ENCODE results near the gene TGFBR3. TPM values are rescaled to one million over a fixed set of nuclear protein-coding genes. Genes with fewer than 3 reads are reported as not detected.

TGFBR3 gene
- total RNA-seq, 6 experiments from 2014 or later, result 5.8 to 21.1 (median 19.0) TPM

DNA sequence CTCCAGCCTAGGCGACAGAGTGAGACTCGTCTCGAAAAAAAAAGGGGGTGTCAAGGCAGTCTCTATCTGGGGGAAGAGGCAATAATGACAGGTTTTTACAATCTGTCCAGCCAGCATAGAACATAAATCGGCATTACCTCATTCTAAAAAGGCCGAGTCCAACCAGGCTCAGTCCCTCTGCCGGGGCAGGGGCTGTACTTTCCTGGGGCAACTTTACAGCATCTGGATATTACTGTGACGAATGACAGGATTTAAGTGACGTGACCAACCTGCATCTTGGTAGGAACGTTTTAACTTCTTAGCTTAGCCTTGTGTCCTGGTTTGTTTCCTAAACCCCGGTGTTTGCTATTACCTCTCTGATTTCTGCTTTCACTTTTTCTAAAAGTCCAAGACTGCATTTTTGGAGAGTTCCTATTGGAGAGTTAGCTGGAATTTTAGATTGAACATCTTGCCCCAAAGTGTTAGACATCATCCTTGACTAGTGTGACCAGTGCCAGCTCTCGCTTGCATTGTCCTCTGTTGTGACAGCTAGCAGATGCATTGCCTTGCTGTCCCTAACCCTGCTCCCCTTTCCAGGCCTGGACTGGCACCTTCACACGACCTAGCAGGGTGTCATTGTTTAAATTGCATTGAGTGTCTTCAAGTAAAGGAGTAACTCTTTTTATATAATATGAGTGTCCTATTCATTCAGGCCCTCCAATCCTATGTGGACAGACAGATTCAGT is 96.5 kb downstream of the TGFBR3 start:
- H3K27me3 Mint-ChIP-seq (ENCODE audit: insufficient read depth), result peaks cover 6% of the 10 kb centered on the region
- H3K4me3 Mint-ChIP-seq, result peak overlapping the region; percentile 1; the same call in 1 of the 2 replicates
- H3K36me3 Mint-ChIP-seq (ENCODE audit: low read depth), result peaks cover 27% of the 10 kb centered on the region; the same call in 1 of the 2 replicates
- H3K9me3 Mint-ChIP-seq, result no peaks in the 10 kb centered on the region
- TF ChIP-seq, protein P1, sequence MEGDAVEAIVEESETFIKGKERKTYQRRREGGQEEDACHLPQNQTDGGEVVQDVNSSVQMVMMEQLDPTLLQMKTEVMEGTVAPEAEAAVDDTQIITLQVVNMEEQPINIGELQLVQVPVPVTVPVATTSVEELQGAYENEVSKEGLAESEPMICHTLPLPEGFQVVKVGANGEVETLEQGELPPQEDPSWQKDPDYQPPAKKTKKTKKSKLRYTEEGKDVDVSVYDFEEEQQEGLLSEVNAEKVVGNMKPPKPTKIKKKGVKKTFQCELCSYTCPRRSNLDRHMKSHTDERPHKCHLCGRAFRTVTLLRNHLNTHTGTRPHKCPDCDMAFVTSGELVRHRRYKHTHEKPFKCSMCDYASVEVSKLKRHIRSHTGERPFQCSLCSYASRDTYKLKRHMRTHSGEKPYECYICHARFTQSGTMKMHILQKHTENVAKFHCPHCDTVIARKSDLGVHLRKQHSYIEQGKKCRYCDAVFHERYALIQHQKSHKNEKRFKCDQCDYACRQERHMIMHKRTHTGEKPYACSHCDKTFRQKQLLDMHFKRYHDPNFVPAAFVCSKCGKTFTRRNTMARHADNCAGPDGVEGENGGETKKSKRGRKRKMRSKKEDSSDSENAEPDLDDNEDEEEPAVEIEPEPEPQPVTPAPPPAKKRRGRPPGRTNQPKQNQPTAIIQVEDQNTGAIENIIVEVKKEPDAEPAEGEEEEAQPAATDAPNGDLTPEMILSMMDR (IDR thresholded peaks at IDR 0.05), result no peak
- H3K27ac Mint-ChIP-seq, result no peak overlapping the region; the same call in 1 of the 2 replicates
- peaks cover 59% of the 10 kb centered on the region for H3K4me1 Mint-ChIP-seq (ENCODE audit: low read depth)
- no peak for DNase-seq

GRCh38 chr1:91787919-91788318 is 98.0 kb downstream of the TGFBR3 start:
- no peak overlapping the region for H3K27ac Mint-ChIP-seq
- no peak for DNase-seq
- no peak overlapping the region for H3K4me3 Mint-ChIP-seq
- no peaks in the 10 kb centered on the region for H3K9me3 Mint-ChIP-seq
- TF ChIP-seq, protein P1 (IDR thresholded peaks at IDR 0.05), result no peak
- H3K27me3 Mint-ChIP-seq (ENCODE audit: insufficient read depth), result peaks cover 6% of the 10 kb centered on the region
- peaks cover 28% of the 10 kb centered on the region; the same call in 1 of the 2 replicates for H3K36me3 Mint-ChIP-seq (ENCODE audit: low read depth)
- peaks cover 68% of the 10 kb centered on the region for H3K4me1 Mint-ChIP-seq (ENCODE audit: low read depth)

- no peak overlapping the region for H3K4me3 Mint-ChIP-seq
- TF ChIP-seq, protein P1 (IDR thresholded peaks at IDR 0.05), result no peak
- peaks cover 10% of the 10 kb centered on the region for H3K27me3 Mint-ChIP-seq (ENCODE audit: insufficient read depth)
- H3K36me3 Mint-ChIP-seq (ENCODE audit: low read depth), result peaks cover 28% of the 10 kb centered on the region; the same call in 1 of the 2 replicates
- no peaks in the 10 kb centered on the region for H3K9me3 Mint-ChIP-seq
- DNase-seq, result no peak
- H3K4me1 Mint-ChIP-seq (ENCODE audit: low read depth), result peaks cover 71% of the 10 kb centered on the region
- H3K27ac Mint-ChIP-seq, result no peak overlapping the region
Observed at GRCh38 chr1:91784616-91785015, 101.3 kb downstream of the TGFBR3 start.

DNA sequence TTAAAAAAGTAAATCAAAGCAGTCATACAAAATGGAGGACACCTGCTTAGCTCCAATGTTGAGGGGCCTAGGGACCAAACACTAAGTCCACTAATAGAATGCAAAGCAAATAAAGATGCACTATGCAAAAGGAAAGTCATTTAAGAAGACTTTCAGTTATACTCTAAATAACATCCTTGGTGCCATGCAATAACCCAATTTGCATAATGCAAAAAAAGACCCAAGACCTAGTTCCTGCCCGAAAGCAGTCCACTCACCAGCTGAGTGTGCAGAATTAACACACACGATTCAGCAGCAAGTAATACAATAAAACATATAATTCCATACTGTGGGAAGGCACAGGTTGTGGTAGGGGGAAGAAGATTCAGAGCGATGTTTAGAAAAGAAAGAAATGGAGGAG is 101.8 kb downstream of the TGFBR3 start:
- no peak for DNase-seq
- TF ChIP-seq, protein P1 (IDR thresholded peaks at IDR 0.05), result no peak
- Mint-ChIP-seq H3K4me1 (ENCODE audit: low read depth) (peaks cover 73% of the 10 kb centered on the region), H3K27ac (no peak overlapping the region), H3K9me3 (no peaks in the 10 kb centered on the region), H3K4me3 (no peak overlapping the region), H3K36me3 (ENCODE audit: low read depth) (peaks cover 28% of the 10 kb centered on the region; the same call in 1 of the 2 replicates), H3K27me3 (ENCODE audit: insufficient read depth) (peaks cover 10% of the 10 kb centered on the region)

DNA sequence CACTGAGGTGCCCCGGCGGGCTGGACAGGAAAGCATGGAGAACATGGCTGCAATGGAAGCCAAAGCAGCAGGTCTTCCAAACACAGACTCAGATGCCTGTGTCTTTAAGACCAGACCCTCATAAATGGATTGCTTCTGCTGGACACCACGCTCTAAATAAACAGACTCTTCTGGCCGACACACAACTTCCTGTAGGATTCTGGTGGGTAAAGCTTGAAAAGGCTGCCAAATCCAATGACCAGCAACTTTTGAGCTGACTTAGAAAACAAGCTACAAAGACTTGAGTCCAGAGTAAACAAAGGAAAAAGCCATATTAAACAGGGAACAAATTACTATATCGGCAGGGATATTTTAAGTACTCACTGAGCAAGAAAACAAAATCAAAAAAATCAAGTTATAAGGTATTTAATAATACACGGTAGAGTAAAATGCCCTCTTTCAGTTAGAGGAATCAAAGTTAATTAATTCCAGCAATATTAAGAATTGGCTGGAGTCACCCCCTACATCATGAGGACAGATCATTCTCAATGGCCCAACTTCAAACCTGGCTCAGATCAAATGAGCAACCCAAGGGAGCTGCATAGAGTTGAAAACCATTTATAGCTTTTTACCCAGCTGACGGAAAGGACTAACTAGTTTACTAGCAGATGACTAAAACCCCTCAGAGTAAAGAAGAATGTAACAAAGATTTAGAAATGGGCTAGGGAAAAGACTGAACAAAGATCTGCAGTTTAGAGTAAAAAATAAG is 102.4 kb downstream of the TGFBR3 start:
- peaks cover 78% of the 10 kb centered on the region for H3K4me1 Mint-ChIP-seq (ENCODE audit: low read depth)

More for the DNA sequence above, 102.4 kb downstream of the TGFBR3 start:
- H3K9me3 Mint-ChIP-seq, result no peaks in the 10 kb centered on the region
- peak; percentile 30 for DNase-seq
- TF ChIP-seq, protein P1 (IDR thresholded peaks at IDR 0.05), result no peak
- peaks cover 28% of the 10 kb centered on the region; the same call in 1 of the 2 replicates for H3K36me3 Mint-ChIP-seq (ENCODE audit: low read depth)
- H3K27me3 Mint-ChIP-seq (ENCODE audit: insufficient read depth), result peaks cover 10% of the 10 kb centered on the region
- peak overlapping the region; percentile 10; the same call in 1 of the 2 replicates for H3K4me3 Mint-ChIP-seq
- peak overlapping the region; percentile 64 for H3K27ac Mint-ChIP-seq

Data from HFFc6 (cell line).